SK-N-SH (cell line): ENCODE results near the gene SP140. TPM values are rescaled to one million over a fixed set of nuclear protein-coding genes. Genes with fewer than 3 reads are reported as not detected.

Source experiments
- CTCF ChIA-PET: fragments of 300-600, 350-600 bp; formaldehyde crosslinking; extraction: SDS; loops from one replicate; lab custom pipeline; 2021; lab: Yijun Ruan, JAX
- POLR2A ChIA-PET: fragments of 350-600 bp; sonication (Branson Sonifier 250); formaldehyde crosslinking; extraction: SDS; loops from one replicate; lab custom pipeline; 2020; ENCODE audit warnings: antibody characterized with exemption, inconsistent platforms; lab: Yijun Ruan, JAX
- DNase-seq: peaks from one replicate; pipeline ENCODE4 v3.0.0; 2012
- H2AFZ ChIP-seq: fragments of 200-600 bp; sonication (generic); 2 replicates; pipeline ENCODE4 v1.8.1; 2016; ENCODE audit warnings: antibody characterized with exemption, mild to moderate bottlenecking, low read depth
- H3F3A ChIP-seq: fragments of 200-600 bp; sonication (generic); replicated peaks from 2 replicates; pipeline ENCODE3; 2016; ENCODE audit warnings: antibody characterized with exemption, mild to moderate bottlenecking; ENCODE audit not compliant: insufficient read depth
- H3K27ac ChIP-seq, 2 experiments: fragments of 200-500 bp in 1 of 2; fragments of 200-600 bp in 1 of 2; sonication (Bioruptor generic) in 1 of 2; sonication (generic), shearing (Covaris generic) in 1 of 2; 2 replicates each; pipeline versions ENCODE4 v1.5.1 to v1.6.1; 2014 to 2016; ENCODE audit warnings: low read depth in 2 of 2, inconsistent platforms in 1 of 2, low read length in 1 of 2, mild to moderate bottlenecking in 1 of 2, mixed read lengths in 1 of 2
- H3K27me3 ChIP-seq: fragments of 200-600 bp; sonication (generic), shearing (Covaris generic); 2 replicates; pipeline ENCODE4 v1.6.1; 2016; ENCODE audit warnings: mixed run types; ENCODE audit not compliant: insufficient read depth
- H3K36me3 ChIP-seq, 2 experiments: fragments of 200-500 bp in 1 of 2; fragments of 200-600 bp in 1 of 2; sonication (Bioruptor generic) in 1 of 2; sonication (generic) in 1 of 2; replicated peaks in 1 of 2; 2 replicates each; pipeline versions ENCODE3 to v1.5.1; 2014 to 2016; ENCODE audit warnings: low read length in 1 of 2, mild to moderate bottlenecking in 1 of 2; ENCODE audit not compliant: insufficient read depth in 2 of 2, control insufficient read depth in 1 of 2
- H3K4me1 ChIP-seq, 2 experiments: fragments of 200-500 bp in 1 of 2; fragments of 200-600 bp in 1 of 2; sonication (Bioruptor generic) in 1 of 2; sonication (generic), shearing (Covaris generic) in 1 of 2; 2 replicates each; pipeline versions ENCODE4 v1.5.1 to v1.6.1; 2014 to 2016; ENCODE audit warnings: low read depth in 1 of 2, low read length in 1 of 2, mixed run types in 1 of 2; ENCODE audit not compliant: insufficient read depth in 2 of 2, control insufficient read depth in 1 of 2
- H3K4me2 ChIP-seq: fragments of 200-600 bp; sonication (generic), shearing (Covaris generic); 2 replicates; pipeline ENCODE4 v1.6.1; 2017; ENCODE audit warnings: mixed run types
- H3K4me3 ChIP-seq, 2 experiments: fragments of 200-500 bp in 1 of 2; fragments of 200-600 bp in 1 of 2; sonication (Bioruptor generic) in 1 of 2; sonication (generic), shearing (Covaris generic) in 1 of 2; 2 replicates each; pipeline versions ENCODE4 v1.5.1 to v1.8.1; 2014 to 2016; ENCODE audit warnings: low read depth in 2 of 2, inconsistent platforms in 1 of 2, low read length in 1 of 2, mild to moderate bottlenecking in 1 of 2, mixed read lengths in 1 of 2, moderate library complexity in 1 of 2
- H3K79me2 ChIP-seq: fragments of 200-600 bp; sonication (generic); 2 replicates; pipeline ENCODE4 v1.8.1; 2017; ENCODE audit warnings: mild to moderate bottlenecking; ENCODE audit not compliant: insufficient read depth
- H3K9ac ChIP-seq: fragments of 200-600 bp; sonication (generic); 2 replicates; pipeline ENCODE4 v1.6.1; 2017; ENCODE audit warnings: mixed run types
- H3K9me2 ChIP-seq: fragments of 200-600 bp; sonication (generic); 2 replicates; pipeline ENCODE4 v1.6.1; 2017; ENCODE audit warnings: mixed run types
- H3K9me3 ChIP-seq: fragments of 200-600 bp; sonication (generic); 2 replicates; pipeline ENCODE4 v1.6.1; 2017; ENCODE audit warnings: mixed run types, mild to moderate bottlenecking, moderate library complexity
- H4K20me1 ChIP-seq: fragments of 200-600 bp; sonication (generic); 2 replicates; pipeline ENCODE4 v1.6.1; 2017; ENCODE audit warnings: mild to moderate bottlenecking, mixed run types; ENCODE audit not compliant: insufficient read depth
- CHD2 ChIP-seq: fragments of 150-350 bp; IDR thresholded peaks from 2 replicates; pipeline ENCODE4 v1.6.1; 2018; ENCODE audit warnings: low read length; ENCODE audit not compliant: partially characterized antibody
- EZH2phosphoT487 ChIP-seq: fragments of 200-600 bp; sonication (generic); IDR thresholded peaks from 2 replicates; pipeline ENCODE4 v1.6.1; 2017; ENCODE audit warnings: low read depth, mixed run types, mild to moderate bottlenecking, antibody characterized with exemption, moderate library complexity, borderline replicate concordance
- FOSL2 ChIP-seq: IDR thresholded peaks from 2 replicates; pipeline ENCODE4 v1.4.0; 2012; ENCODE audit warnings: low read depth, mild to moderate bottlenecking, moderate library complexity, borderline replicate concordance
- FOXJ3 ChIP-seq: sonication (generic); formaldehyde crosslinking; IDR thresholded peaks from 2 replicates; pipeline ENCODE4 v1.5.1; 2020; ENCODE audit warnings: mild to moderate bottlenecking, missing genetic modification reagents
- GATA2 ChIP-seq: sonication (generic); formaldehyde crosslinking; IDR thresholded peaks from 2 replicates; pipeline ENCODE4 v1.5.0; 2020; ENCODE audit warnings: mild to moderate bottlenecking, missing genetic modification reagents
- JUND ChIP-seq: IDR thresholded peaks from 2 replicates; pipeline ENCODE4 v1.4.0; 2012
- POLR2AphosphoS5 ChIP-seq: IDR thresholded peaks from 2 replicates; pipeline ENCODE4 v1.6.1; 2012; ENCODE audit warnings: low read depth, low read length
- RFX5 ChIP-seq: IDR thresholded peaks from 2 replicates; pipeline ENCODE4 v1.6.1; 2012; ENCODE audit warnings: mild to moderate bottlenecking, improper control_type of control experiment, low read length
- RXRA ChIP-seq: IDR thresholded peaks from 2 replicates; pipeline ENCODE4 v1.4.0; 2012; ENCODE audit warnings: low read depth, mild to moderate bottlenecking, borderline replicate concordance
- SMC3 ChIP-seq: IDR thresholded peaks from 2 replicates; pipeline ENCODE4 v1.6.1; 2012; ENCODE audit warnings: low read depth, low read length, improper control_type of control experiment
- TCF12 ChIP-seq: IDR thresholded peaks from 2 replicates; pipeline ENCODE4 v1.4.0; 2012
- WGBS: methylation state at CpG from one replicate; pipeline ENCODE4 v1.1.6; 2017; ENCODE audit warnings: low lambda C conversion rate; 5-methylcytosine and 5-hydroxymethylcytosine counted together
- polyA plus RNA-seq, 3 experiments: library from polyadenylated mRNA; depleted of rRNA; stranded (reverse); fragments of >200 nt; gene quantifications; 2 replicates each; pipeline ENCODE4 v1.2.3, GENCODE V29; 2012
- TF ChIP-seq, protein P1 (sequence below): fragments of 200-600 bp; sonication (generic); IDR thresholded peaks from 2 replicates; pipeline ENCODE4 v1.6.1; 2017; ENCODE audit warnings: antibody characterized with exemption, mild to moderate bottlenecking, moderate library complexity
- TF ChIP-seq, protein P2 (sequence below): IDR thresholded peaks from 2 replicates; pipeline ENCODE4; 2012
- TF ChIP-seq, protein P3 (sequence below): IDR thresholded peaks from 2 replicates; pipeline ENCODE4 v1.4.0; 2012; ENCODE audit warnings: low read depth
- TF ChIP-seq, protein P4 (sequence below): IDR thresholded peaks from 2 replicates; pipeline ENCODE4 v1.4.0; 2012; ENCODE audit warnings: low read depth, borderline replicate concordance
- TF ChIP-seq, protein P5 (sequence below): IDR thresholded peaks from 2 replicates; pipeline ENCODE4 v1.4.0; 2012; ENCODE audit warnings: low read depth, borderline replicate concordance

Gene SP140
- polyA plus RNA-seq, 1 of the 3 experiments (the other 2 are of a cell fraction), result 0.71 TPM

DNA sequence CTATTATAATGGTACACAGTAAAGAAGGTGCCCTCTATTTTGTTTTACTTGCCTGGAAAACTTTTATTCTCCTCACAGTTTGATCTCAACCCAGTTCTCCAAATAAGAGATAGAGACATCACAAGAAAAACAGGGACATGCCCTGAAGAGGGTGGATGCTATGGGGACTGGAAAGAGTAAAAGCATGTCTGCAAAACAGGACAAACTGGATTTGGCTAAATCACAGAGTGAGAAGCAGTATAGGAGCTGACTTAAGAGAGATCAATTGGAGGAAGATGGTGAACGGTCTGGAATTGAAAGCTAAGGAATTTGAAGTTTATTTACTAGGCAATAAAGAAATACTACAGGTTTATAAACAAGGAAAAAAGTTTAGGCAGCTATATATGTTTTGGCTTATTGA lies 134.5 kb downstream of the SP140 start:
- 22% methylated on average over 1 of the region's 1 CpG for WGBS

More for the DNA sequence above, 134.5 kb downstream of the SP140 start:
- no peak overlapping the region for H3K4me2 ChIP-seq
- no peaks in the 10 kb centered on the region for H3K4me1 ChIP-seq
- POLR2A ChIA-PET, result no interaction called here
- H3K27me3 ChIP-seq, result no peaks in the 10 kb centered on the region
- TF ChIP-seq FOXJ3 (CRISPR knock-in tag) (no peak), TCF12 (no peak), SMC3 (no peak), JUND (no peak), FOSL2 (no peak), GATA2 (CRISPR knock-in tag) (no peak), EZH2phosphoT487 (no peak), RXRA (no peak), RFX5 (no peak), CHD2 (no peak), POLR2AphosphoS5 (no peak)
- TF ChIP-seq, protein P1, sequence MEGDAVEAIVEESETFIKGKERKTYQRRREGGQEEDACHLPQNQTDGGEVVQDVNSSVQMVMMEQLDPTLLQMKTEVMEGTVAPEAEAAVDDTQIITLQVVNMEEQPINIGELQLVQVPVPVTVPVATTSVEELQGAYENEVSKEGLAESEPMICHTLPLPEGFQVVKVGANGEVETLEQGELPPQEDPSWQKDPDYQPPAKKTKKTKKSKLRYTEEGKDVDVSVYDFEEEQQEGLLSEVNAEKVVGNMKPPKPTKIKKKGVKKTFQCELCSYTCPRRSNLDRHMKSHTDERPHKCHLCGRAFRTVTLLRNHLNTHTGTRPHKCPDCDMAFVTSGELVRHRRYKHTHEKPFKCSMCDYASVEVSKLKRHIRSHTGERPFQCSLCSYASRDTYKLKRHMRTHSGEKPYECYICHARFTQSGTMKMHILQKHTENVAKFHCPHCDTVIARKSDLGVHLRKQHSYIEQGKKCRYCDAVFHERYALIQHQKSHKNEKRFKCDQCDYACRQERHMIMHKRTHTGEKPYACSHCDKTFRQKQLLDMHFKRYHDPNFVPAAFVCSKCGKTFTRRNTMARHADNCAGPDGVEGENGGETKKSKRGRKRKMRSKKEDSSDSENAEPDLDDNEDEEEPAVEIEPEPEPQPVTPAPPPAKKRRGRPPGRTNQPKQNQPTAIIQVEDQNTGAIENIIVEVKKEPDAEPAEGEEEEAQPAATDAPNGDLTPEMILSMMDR, result no peak
- TF ChIP-seq, protein P2, sequence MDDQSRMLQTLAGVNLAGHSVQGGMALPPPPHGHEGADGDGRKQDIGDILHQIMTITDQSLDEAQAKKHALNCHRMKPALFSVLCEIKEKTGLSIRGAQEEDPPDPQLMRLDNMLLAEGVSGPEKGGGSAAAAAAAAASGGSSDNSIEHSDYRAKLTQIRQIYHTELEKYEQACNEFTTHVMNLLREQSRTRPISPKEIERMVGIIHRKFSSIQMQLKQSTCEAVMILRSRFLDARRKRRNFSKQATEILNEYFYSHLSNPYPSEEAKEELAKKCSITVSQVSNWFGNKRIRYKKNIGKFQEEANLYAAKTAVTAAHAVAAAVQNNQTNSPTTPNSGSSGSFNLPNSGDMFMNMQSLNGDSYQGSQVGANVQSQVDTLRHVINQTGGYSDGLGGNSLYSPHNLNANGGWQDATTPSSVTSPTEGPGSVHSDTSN, result no peak
- TF ChIP-seq, protein P3, sequence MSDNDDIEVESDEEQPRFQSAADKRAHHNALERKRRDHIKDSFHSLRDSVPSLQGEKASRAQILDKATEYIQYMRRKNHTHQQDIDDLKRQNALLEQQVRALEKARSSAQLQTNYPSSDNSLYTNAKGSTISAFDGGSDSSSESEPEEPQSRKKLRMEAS, result no peak
- TF ChIP-seq, protein P4, sequence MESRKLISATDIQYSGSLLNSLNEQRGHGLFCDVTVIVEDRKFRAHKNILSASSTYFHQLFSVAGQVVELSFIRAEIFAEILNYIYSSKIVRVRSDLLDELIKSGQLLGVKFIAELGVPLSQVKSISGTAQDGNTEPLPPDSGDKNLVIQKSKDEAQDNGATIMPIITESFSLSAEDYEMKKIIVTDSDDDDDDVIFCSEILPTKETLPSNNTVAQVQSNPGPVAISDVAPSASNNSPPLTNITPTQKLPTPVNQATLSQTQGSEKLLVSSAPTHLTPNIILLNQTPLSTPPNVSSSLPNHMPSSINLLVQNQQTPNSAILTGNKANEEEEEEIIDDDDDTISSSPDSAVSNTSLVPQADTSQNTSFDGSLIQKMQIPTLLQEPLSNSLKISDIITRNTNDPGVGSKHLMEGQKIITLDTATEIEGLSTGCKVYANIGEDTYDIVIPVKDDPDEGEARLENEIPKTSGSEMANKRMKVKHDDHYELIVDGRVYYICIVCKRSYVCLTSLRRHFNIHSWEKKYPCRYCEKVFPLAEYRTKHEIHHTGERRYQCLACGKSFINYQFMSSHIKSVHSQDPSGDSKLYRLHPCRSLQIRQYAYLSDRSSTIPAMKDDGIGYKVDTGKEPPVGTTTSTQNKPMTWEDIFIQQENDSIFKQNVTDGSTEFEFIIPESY, result no peak
- TF ChIP-seq, protein P5, sequence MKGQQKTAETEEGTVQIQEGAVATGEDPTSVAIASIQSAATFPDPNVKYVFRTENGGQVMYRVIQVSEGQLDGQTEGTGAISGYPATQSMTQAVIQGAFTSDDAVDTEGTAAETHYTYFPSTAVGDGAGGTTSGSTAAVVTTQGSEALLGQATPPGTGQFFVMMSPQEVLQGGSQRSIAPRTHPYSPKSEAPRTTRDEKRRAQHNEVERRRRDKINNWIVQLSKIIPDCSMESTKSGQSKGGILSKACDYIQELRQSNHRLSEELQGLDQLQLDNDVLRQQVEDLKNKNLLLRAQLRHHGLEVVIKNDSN, result no peak
- TF ChIP-seq, all 33 proteins: peak for 0
- H3K9ac ChIP-seq, result no peak overlapping the region
- H3K36me3 ChIP-seq, result peaks cover 25 to 50% of the 10 kb centered on the region in 2 experiments
- H2AFZ ChIP-seq, result no peak overlapping the region
- no peak overlapping the region for H3K4me3 ChIP-seq
- H3K79me2 ChIP-seq, result no peaks in the 10 kb centered on the region
- CTCF ChIA-PET, result no interaction called here
- H3K9me2 ChIP-seq, result no peaks in the 10 kb centered on the region
- H3K27ac ChIP-seq, result no peak overlapping the region
- no peaks in the 10 kb centered on the region for H3F3A ChIP-seq
- no peak for DNase-seq
- no peaks in the 10 kb centered on the region for H4K20me1 ChIP-seq
- H3K9me3 ChIP-seq, result peaks cover 10% of the 10 kb centered on the region; the same call in 1 of the 2 replicates
